ENCODE results near the gene WWOX. TPM values are rescaled to one million over a fixed set of nuclear protein-coding genes. Genes with fewer than 3 reads are reported as not detected.

WWOX gene
- total and polyA plus RNA-seq, 2 of the 13 experiments (the other 11 are each of a cell fraction or from before 2014, with no cell fraction given), result 9.1 to 37.4 TPM

- TF ChIP-seq AHDC1 (CRISPR knock-in tag; IDR thresholded peaks at IDR 0.05; ENCODE audit: borderline replicate concordance) (peak; percentile 98; the same call in 1 of the 2 replicates), ONECUT2 (CRISPR knock-in tag; IDR thresholded peaks at IDR 0.05) (peak; percentile 9; the same call in 1 of the 2 replicates), NFE2L2 (IDR thresholded peaks at IDR 0.05; ENCODE audit: low read length) (no peak), ZGPAT (CRISPR knock-in tag; IDR thresholded peaks at IDR 0.05) (peak; percentile 73; the same call in 1 of the 2 replicates), GLI4 (CRISPR knock-in tag; IDR thresholded peaks at IDR 0.05; ENCODE audit: borderline replicate concordance) (no peak), ZNF572 (CRISPR knock-in tag; IDR thresholded peaks at IDR 0.05) (no peak), ISL2 (CRISPR knock-in tag; IDR thresholded peaks at IDR 0.05) (peak; percentile 95), ZNF644 (CRISPR knock-in tag; IDR thresholded peaks at IDR 0.05; ENCODE audit: low read depth) (peak; percentile 39; the same call in 1 of the 2 replicates), ZMYM4 (CRISPR knock-in tag; IDR thresholded peaks at IDR 0.05) (peak; percentile 21; the same call in 1 of the 2 replicates), DZIP1 (CRISPR knock-in tag; IDR thresholded peaks at IDR 0.05) (no peak), TARDBP (CRISPR knock-in tag; IDR thresholded peaks at IDR 0.05) (peak; percentile 56; the same call in 1 of the 2 replicates), ZBTB14 (CRISPR knock-in tag; IDR thresholded peaks at IDR 0.05) (no peak), ZBTB20 (CRISPR knock-in tag; IDR thresholded peaks at IDR 0.05; ENCODE audit: borderline replicate concordance, low read depth) (no peak), ZNF12 (CRISPR knock-in tag; IDR thresholded peaks at IDR 0.05) (peak; percentile 89), MED1 (CRISPR knock-in tag; IDR thresholded peaks at IDR 0.05) (peak; percentile 55), ZNF343 (CRISPR knock-in tag; IDR thresholded peaks at IDR 0.05) (0 out of 2 replicates have a peak, but pooled peaks have one; percentile 42), SMAD3 (CRISPR knock-in tag; IDR thresholded peaks at IDR 0.05) (no peak), HDAC2 (CRISPR knock-in tag; IDR thresholded peaks at IDR 0.05) (peak; percentile 63; the same call in 1 of the 2 replicates), TBX3 (IDR thresholded peaks at IDR 0.05; ENCODE audit: borderline replicate concordance) (peak; percentile 56; the same call in 1 of the 2 replicates)
These were observed 101.2 kb downstream of the WWOX start (continued) for GRCh38 chr16:78200623-78201096.
